WI38 (cell line): ENCODE measurements around the gene TPSD1.

Experiments used
- H3K4me3 ChIP-seq: 2 replicates; pipeline ENCODE4 v1.5.1; 2011; ENCODE audit warnings: low read depth, mild to moderate bottlenecking, control low read depth, low read length
- CTCF ChIP-seq: IDR thresholded peaks from 2 replicates; pipeline ENCODE4 v1.5.1; 2012; ENCODE audit warnings: low read depth, mild to moderate bottlenecking, control low read depth, low read length

Gene TPSD1

GRCh38 chr16:1281517-1281916 lies 25.6 kb downstream of the TPSD1 start:
- no peak overlapping the region for H3K4me3 ChIP-seq
- no peak for TF ChIP-seq CTCF

GRCh38 chr16:1282324-1282973 lies 26.6 kb downstream of the TPSD1 start:
- no peak overlapping the region for H3K4me3 ChIP-seq
- TF ChIP-seq CTCF = no peak

- no peak for TF ChIP-seq CTCF
- no peak overlapping the region for H3K4me3 ChIP-seq
These were observed 27.4 kb downstream of the TPSD1 start for GRCh38 chr16:1283296-1283695.

GRCh38 chr16:1283996-1284616 lies 28.2 kb downstream of the TPSD1 start:
- no peak overlapping the region for H3K4me3 ChIP-seq
- TF ChIP-seq CTCF = no peak

- no peak overlapping the region for H3K4me3 ChIP-seq
- TF ChIP-seq CTCF = no peak
These were observed 30.0 kb downstream of the TPSD1 start for GRCh38 chr16:1285669-1286512.

- H3K4me3 ChIP-seq = no peak overlapping the region
- no peak for TF ChIP-seq CTCF
These were observed 30.7 kb downstream of the TPSD1 start for GRCh38 chr16:1286513-1287094.
